GM04503 (cell line): ENCODE measurements around the gene ZDHHC6.
"Not testable (repeated sequence)": the region's sequence is repeated elsewhere in the genome, so short reads cannot be mapped to it uniquely, and the experiment has no call there.

ENCODE experiments used
- DNase-seq: peaks from one replicate; pipeline ENCODE4 v3.0.0-alpha.2; 2012; ENCODE audit warnings: low read depth

ZDHHC6 gene

DNA sequence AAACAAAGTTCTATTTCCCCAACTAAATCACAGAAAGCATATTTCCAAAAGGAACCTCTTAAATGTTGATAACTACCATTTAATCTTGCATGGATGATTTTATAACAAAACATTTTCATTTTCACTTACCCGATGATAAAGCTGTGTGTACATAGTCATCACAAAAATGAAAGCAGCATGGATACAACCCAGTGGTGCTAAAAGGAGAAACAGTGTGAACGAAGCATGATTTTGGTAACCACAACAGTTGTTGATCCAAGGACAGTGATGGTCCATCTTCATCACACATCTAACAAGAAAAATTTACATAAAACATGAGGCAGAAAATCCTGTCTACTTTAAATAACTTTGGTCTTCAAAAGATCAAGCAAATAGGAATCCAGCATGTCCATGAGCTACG, 4.7 kb downstream of the ZDHHC6 start:
- no peak for DNase-seq

- no peak for DNase-seq
These were observed 5.2 kb downstream of the ZDHHC6 start for GRCh38 chr10:112441520-112441919.

DNA sequence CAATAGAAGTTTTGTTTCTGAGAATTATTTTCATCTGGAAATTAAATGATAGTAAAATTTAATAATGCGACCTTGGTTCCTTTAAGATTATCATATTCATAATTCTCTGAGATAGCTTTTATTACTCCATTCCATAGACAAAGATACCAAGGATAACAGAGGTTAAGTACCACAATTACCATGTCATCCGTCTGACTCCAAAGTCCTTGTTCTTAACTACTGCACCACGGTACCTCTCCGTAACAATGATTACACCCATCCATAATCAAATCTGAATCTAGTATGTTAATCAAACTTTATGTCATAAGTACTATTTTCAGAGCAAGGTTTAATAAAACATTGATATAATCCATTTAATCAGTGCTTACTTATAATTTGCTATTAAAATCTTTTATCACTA, 8.4 kb downstream of the ZDHHC6 start:
- no peak for DNase-seq

GRCh38 chr10:112434988-112435619, 11.6 kb downstream of the ZDHHC6 start:
- no peak for DNase-seq

GRCh38 chr10:112433136-112433535, 13.6 kb downstream of the ZDHHC6 start:
- DNase-seq = no peak

- DNase-seq = no peak
These were observed 17.0 kb downstream of the ZDHHC6 start for GRCh38 chr10:112429654-112430230.

DNA sequence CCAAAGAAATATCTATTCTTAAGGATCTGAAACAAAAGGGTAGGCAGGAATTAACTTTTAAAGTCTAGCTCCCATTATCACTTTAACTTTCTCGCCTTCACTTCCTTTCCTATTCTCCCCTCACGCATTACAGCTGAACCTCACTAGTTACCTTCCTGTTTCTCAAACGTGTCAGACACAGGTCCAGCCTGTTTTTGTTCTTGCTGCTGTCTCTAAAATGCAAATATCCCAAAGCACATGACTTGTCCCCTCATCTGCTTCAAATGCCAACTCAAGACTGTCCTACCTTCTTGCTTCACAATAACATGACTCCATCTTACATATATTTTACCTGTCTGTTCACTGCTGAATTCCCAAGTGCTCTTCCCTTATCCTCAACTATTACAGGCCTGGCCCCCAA, 17.6 kb downstream of the ZDHHC6 start:
- no peak for DNase-seq

DNA sequence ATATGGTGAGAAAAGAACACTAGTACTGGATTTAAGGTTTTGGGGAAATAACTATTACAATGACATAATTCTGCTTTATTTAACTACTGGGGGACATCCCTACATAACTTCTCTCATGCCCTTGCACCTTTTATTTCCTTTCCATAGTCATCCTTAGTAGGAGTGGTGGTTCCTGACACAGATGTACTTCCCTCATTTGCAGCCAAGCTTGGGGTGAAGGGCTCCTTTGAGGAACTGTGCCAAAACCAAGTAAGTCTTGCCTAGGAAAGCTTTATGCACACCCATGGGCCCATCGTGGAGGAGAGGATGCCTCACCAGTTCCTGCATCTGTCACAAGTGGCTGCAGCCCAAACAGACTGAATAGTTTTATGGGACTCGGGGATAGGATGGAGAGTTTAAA, 20.6 kb downstream of the ZDHHC6 start:
- no peak for DNase-seq

DNA sequence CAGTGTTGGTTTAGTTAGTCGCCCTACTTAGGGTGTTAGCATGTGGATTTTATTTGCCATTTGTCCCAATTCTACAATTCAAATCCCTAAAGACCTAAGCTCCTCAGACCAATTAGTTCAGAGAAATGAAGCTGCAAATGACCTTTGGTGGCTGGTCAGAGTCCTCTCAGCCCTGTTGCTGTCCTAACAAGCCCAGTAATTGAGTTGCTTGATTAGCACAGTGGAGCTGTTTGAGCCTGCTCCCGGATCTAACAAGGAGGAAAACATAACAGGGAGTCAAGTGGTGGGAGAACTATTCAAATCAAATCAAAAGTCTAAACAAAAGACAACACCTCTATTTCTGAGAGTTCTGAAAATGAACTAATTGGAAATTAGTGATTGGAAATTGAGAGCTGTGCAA, 22.1 kb downstream of the ZDHHC6 start:
- no peak for DNase-seq

- no peak for DNase-seq
These were observed 25.0 kb downstream of the ZDHHC6 start for GRCh38 chr10:112421731-112422130.

GRCh38 chr10:112412696-112413095, 34.0 kb downstream of the ZDHHC6 start:
- no peak for DNase-seq

GRCh38 chr10:112409755-112410154, 37.0 kb downstream of the ZDHHC6 start:
- DNase-seq = no peak

GRCh38 chr10:112409299-112409698, 37.4 kb downstream of the ZDHHC6 start:
- DNase-seq = no peak

GRCh38 chr10:112407696-112408095, 39.0 kb downstream of the ZDHHC6 start:
- DNase-seq = no peak

- not testable (repeated sequence) for DNase-seq
These were observed 39.9 kb downstream of the ZDHHC6 start for GRCh38 chr10:112406806-112407205.

DNA sequence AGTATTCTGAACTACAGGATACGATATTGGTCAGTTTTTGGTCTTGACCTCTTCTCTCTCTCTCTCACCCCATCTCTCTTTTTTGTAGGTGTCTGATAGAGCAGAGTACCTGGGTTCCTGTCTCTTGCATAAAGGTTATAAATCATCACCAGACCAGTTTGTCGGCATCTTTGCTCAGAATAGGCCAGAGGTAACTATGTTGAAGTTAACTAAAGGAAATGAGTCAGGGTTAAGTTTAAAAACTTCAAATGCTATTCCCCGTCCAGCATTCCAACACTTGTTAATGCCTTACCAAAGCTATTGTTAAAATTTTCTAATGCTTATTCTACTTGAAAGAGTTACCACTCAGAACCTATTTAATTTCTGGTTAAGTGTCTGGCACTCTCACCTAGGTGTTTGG, 42.1 kb downstream of the ZDHHC6 start:
- DNase-seq = no peak

DNA sequence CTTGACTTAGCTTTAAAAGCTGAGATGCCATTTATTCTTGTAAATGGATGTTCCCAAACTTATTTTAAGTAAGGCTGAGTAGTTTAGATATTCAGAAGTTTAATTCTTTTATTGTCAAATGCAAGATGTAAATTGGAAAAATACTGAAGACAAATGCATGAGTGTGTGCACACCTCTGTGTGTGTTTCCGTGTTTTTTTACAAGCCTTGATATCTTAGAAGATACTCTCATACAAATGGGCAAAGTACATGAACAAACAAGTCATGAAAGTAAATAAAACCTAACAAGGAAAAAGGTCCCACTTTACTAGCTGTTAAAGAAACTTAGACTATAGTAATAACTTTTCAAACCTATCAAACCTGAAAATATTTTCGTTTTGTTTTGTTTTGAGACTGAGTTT, 43.8 kb downstream of the ZDHHC6 start:
- DNase-seq = no peak

DNA sequence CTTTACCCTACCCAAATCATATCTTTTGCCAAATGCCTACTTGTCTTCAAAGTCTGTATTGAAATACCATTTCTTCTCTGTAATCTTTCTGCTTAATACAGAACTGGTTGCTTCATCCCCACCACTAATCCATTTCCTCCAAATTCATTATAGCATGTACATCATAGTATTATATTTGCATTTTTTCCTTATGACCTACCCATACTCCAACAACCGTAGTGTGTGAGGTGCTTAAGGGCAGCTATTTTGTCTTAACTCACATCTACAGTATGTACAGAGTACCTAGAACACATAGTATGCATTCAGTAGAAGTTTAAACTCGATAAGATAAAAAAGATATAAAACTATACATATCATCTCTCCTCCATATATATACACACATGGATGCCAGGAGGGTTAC, 49.1 kb downstream of the ZDHHC6 start:
- no peak for DNase-seq

DNA sequence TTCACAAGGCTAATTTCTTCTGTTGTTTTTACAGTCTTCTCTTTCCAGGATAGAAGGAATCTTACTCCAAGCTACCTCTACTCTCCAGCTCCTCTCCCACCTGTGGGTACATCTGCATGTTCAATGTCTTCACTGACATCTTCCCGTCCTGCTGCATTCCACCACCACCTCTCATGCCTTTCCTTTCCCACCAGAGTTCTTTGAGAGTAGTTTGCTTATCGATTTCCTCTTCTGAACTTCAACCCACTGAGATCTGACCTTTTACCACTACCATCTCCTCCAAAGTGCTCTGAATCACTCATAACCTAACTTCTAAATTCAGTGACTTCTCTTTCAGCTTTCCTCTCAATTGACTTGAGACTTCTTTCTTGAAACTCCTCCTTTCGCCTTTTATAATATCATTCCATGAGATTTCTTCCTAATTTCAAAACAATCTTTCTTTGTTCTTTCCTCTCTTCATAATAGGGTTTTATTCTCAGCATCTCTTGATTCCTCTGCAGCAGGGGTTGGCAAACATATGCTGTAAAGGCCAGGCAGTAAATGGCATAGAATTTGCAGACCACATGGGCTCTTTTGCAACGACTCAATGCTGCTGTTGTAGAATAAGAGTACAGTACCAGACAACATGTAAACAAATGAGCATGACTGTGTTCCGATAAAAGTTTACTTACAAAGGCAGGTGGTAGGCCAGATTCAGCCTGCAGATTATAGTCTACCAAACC, 50.7 kb downstream of the ZDHHC6 start:
- DNase-seq = no peak

DNA sequence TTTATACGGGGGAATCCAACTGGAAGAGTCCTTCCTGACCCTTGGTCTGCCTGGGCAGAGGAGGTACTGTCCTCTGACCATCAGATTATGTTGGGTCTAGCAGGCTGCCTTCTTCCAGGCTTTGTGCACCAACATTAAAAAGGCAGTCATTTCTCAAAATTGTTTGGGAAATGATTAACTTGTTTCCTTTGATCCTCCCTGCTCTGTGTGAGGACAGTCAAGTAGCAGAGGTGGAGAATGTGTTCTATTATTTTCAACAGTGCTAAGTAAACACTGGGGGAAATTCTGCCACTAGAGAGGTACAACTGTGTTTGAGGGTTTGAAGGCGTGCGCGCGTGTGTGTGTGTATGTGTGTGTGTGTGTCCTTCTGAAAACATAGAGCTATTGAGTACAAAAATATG, 52.2 kb downstream of the ZDHHC6 start:
- DNase-seq = no peak

- no peak for DNase-seq
These were observed 52.9 kb downstream of the ZDHHC6 start for GRCh38 chr10:112393827-112394226.

DNA sequence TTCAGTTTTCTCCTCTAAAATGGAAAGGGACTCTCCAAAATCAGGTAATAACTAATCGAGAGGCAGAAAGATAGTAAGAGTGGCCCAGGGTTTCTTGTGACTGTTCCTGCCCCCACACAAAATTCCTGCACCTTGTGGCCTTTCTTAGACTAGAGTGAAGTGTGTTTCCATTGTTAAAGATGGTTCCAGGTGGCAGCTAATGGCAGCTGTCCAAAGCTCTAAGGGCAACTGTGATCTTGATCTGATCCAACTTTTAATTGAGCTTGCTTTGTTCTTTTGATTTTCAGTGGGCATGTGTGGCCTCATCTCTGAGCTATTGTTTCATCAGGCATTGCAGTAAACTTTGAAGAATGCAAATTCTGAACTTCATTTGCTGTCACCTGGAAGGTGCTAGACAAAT, 53.4 kb downstream of the ZDHHC6 start:
- no peak for DNase-seq

DNA sequence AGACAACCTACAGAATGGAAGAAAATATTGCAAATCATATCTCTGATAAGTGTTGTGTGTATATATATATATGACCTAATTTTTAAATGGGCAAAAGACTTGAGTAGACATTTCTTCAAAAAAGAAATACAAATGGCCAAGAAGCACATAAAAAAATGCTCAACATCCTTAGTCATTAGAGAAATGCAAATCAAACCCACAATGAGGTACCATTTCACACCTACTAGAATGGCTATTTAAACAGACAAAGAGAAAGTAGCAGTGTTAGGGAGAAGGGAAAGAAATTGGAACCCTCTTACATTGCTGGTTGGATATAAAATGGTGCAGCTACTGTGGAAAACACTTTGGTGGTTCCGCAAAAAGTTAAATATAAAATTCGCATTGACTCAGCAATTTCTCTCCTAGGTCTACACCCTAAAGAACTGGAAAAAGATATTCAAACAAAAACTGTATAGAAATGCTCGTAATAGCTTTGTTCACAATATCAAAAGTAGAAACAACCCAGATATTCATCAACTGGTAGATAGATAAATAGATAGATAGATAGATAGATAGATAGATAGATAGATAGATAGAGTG, 56.5 kb downstream of the ZDHHC6 start:
- DNase-seq = no peak
